Measurements from ENCODE around the gene DBX1. TPM values are rescaled to one million over a fixed set of nuclear protein-coding genes. Genes with fewer than 3 reads are reported as not detected.
"Not testable (repeated sequence)": the region's sequence is repeated elsewhere in the genome, so short reads cannot be mapped to it uniquely, and the experiment has no call there.

DBX1 gene
- total RNA-seq = not detected

GRCh38 chr11:20160425-20161229, at the start of gene DBX1:
Gene DBX1 (minus strand): TSS chr11:20160475. CDS start chr11:20160324, 151 bp downstream.
- intact Hi-C loops (cut with micrococcal nuclease) = loop anchor here (5.0 kb wide), 1 partner anchor 47 kb away; no protein-coding TSS in a partner anchor
- ChIA-PET POLR2A (no interaction called here), CTCF (interaction anchor here (0.7 kb wide), 2 partner anchors 28 to 194 kb away, joined by 3 read pairs; no protein-coding TSS in a partner anchor)
- H3K36me3 Mint-ChIP-seq = peaks cover 13% of the 10 kb centered on the region
- peak within 1 kb of the TSS; percentile 13 for H3K4me3 Mint-ChIP-seq
- H3K9me3 Mint-ChIP-seq = no peaks in the 10 kb centered on the region
- no peak for DNase-seq
- peaks cover 78% of the 10 kb centered on the region for H3K27me3 Mint-ChIP-seq
- no peak within 1 kb of the TSS for H3K27ac Mint-ChIP-seq
- peaks cover 36% of the 10 kb centered on the region for H3K4me1 Mint-ChIP-seq (ENCODE audit: low read depth)

- intact Hi-C loops (cut with micrococcal nuclease) = loop anchor here (5.0 kb wide), 1 partner anchor 46 kb away; the partner anchor contains the start of gene DBX1
- no peaks in the 10 kb centered on the region for H3K9me3 Mint-ChIP-seq
- ChIA-PET POLR2A (no interaction called here), CTCF (no interaction called here)
- H3K27me3 Mint-ChIP-seq = peaks cover 41% of the 10 kb centered on the region
- no peak for DNase-seq
- H3K36me3 Mint-ChIP-seq = no peaks in the 10 kb centered on the region
- no peak overlapping the region for H3K4me3 Mint-ChIP-seq
- H3K4me1 Mint-ChIP-seq (ENCODE audit: low read depth) = peaks cover 2% of the 10 kb centered on the region
- H3K27ac Mint-ChIP-seq = no peak overlapping the region
Measured at GRCh38 chr11:20208622-20209111, 48.4 kb upstream of the DBX1 start.

GRCh38 chr11:20207781-20208621, 47.7 kb upstream of the DBX1 start:
- POLR2A ChIA-PET = no interaction called here
- H3K9me3 Mint-ChIP-seq = no peaks in the 10 kb centered on the region
- no peak overlapping the region for H3K4me3 Mint-ChIP-seq
- peaks cover 2% of the 10 kb centered on the region for H3K4me1 Mint-ChIP-seq (ENCODE audit: low read depth)
- no peaks in the 10 kb centered on the region for H3K36me3 Mint-ChIP-seq
- intact Hi-C loops (cut with micrococcal nuclease) = loop anchor here (5.0 kb wide), 1 partner anchor 46 kb away; the partner anchor contains the start of gene DBX1
- CTCF ChIA-PET = no interaction called here
- H3K27ac Mint-ChIP-seq = no peak overlapping the region
- no peak for DNase-seq
- H3K27me3 Mint-ChIP-seq = peaks cover 45% of the 10 kb centered on the region

GRCh38 chr11:20205807-20206206, 45.5 kb upstream of the DBX1 start:
- H3K27me3 Mint-ChIP-seq = peaks cover 41% of the 10 kb centered on the region

GRCh38 chr11:20204681-20205080, 44.4 kb upstream of the DBX1 start:
- no peak overlapping the region for H3K4me3 Mint-ChIP-seq
- ChIA-PET POLR2A (no interaction called here), CTCF (no interaction called here)
- H3K36me3 Mint-ChIP-seq = no peaks in the 10 kb centered on the region
- no peaks in the 10 kb centered on the region for H3K9me3 Mint-ChIP-seq
- DNase-seq = no peak
- intact Hi-C loops (cut with micrococcal nuclease) = loop anchor here (5.0 kb wide), 1 partner anchor 42 kb away; the partner anchor contains the start of gene DBX1
- peaks cover 5% of the 10 kb centered on the region for H3K4me1 Mint-ChIP-seq (ENCODE audit: low read depth)
- no peak overlapping the region for H3K27ac Mint-ChIP-seq
- peaks cover 39% of the 10 kb centered on the region for H3K27me3 Mint-ChIP-seq

More at GRCh38 chr11:20205807-20206206, 45.5 kb upstream of the DBX1 start:
- Mint-ChIP-seq H3K36me3 (no peaks in the 10 kb centered on the region), H3K27ac (no peak overlapping the region), H3K9me3 (no peaks in the 10 kb centered on the region), H3K4me3 (no peak overlapping the region), H3K4me1 (ENCODE audit: low read depth) (peaks cover 2% of the 10 kb centered on the region)
- intact Hi-C loops (cut with micrococcal nuclease) = loop anchor here (5.0 kb wide), 1 partner anchor 44 kb away; the partner anchor contains the start of gene DBX1
- DNase-seq = no peak
- CTCF ChIA-PET = no interaction called here
- POLR2A ChIA-PET = no interaction called here

- H3K27ac Mint-ChIP-seq = no peak overlapping the region
- intact Hi-C loops (cut with micrococcal nuclease) = no loop called here
- H3K4me1 Mint-ChIP-seq (ENCODE audit: low read depth) = peaks cover 5% of the 10 kb centered on the region
- H3K36me3 Mint-ChIP-seq = no peaks in the 10 kb centered on the region
- CTCF ChIA-PET = no interaction called here
- H3K27me3 Mint-ChIP-seq = peaks cover 33% of the 10 kb centered on the region
- POLR2A ChIA-PET = no interaction called here
- no peak overlapping the region for H3K4me3 Mint-ChIP-seq
- no peak for DNase-seq
- no peaks in the 10 kb centered on the region for H3K9me3 Mint-ChIP-seq
Measured at GRCh38 chr11:20203831-20204230, 43.6 kb upstream of the DBX1 start.

GRCh38 chr11:20201231-20201630, 41.0 kb upstream of the DBX1 start:
- Mint-ChIP-seq H3K9me3 (no peaks in the 10 kb centered on the region), H3K4me3 (no peak overlapping the region), H3K4me1 (ENCODE audit: low read depth) (peaks cover 6% of the 10 kb centered on the region), H3K27ac (no peak overlapping the region), H3K27me3 (peaks cover 27% of the 10 kb centered on the region), H3K36me3 (no peaks in the 10 kb centered on the region)
- intact Hi-C loops (cut with micrococcal nuclease) = no loop called here
- CTCF ChIA-PET = no interaction called here
- DNase-seq = no peak
- POLR2A ChIA-PET = no interaction called here

- intact Hi-C loops (cut with micrococcal nuclease); POLR2A ChIA-PET; H3K27ac Mint-ChIP-seq; CTCF ChIA-PET; H3K4me3 Mint-ChIP-seq; H3K36me3 Mint-ChIP-seq; H3K9me3 Mint-ChIP-seq; H3K4me1 Mint-ChIP-seq (ENCODE audit: low read depth); DNase-seq: not testable (repeated sequence)
- peaks cover 27% of the 10 kb centered on the region for H3K27me3 Mint-ChIP-seq
Measured at GRCh38 chr11:20200331-20200955, 40.2 kb upstream of the DBX1 start.

GRCh38 chr11:20197881-20198280, 37.6 kb upstream of the DBX1 start:
- POLR2A ChIA-PET = no interaction called here
- CTCF ChIA-PET = no interaction called here
- DNase-seq = no peak
- intact Hi-C loops (cut with micrococcal nuclease) = no loop called here
- H3K27ac Mint-ChIP-seq = no peak overlapping the region
- no peaks in the 10 kb centered on the region for H3K9me3 Mint-ChIP-seq
- H3K36me3 Mint-ChIP-seq = no peaks in the 10 kb centered on the region
- peaks cover 6% of the 10 kb centered on the region for H3K4me1 Mint-ChIP-seq (ENCODE audit: low read depth)
- no peak overlapping the region for H3K4me3 Mint-ChIP-seq
- H3K27me3 Mint-ChIP-seq = peaks cover 22% of the 10 kb centered on the region

- Mint-ChIP-seq H3K36me3 (no peaks in the 10 kb centered on the region), H3K27me3 (peaks cover 15% of the 10 kb centered on the region), H3K4me3 (no peak overlapping the region), H3K9me3 (no peaks in the 10 kb centered on the region), H3K27ac (no peak overlapping the region), H3K4me1 (ENCODE audit: low read depth) (peaks cover 2% of the 10 kb centered on the region)
- no peak for DNase-seq
- POLR2A ChIA-PET = no interaction called here
- intact Hi-C loops (cut with micrococcal nuclease) = no loop called here
- CTCF ChIA-PET = interaction anchor here (1.4 kb wide), 1 partner anchor 66 kb away, joined by 4 read pairs; no protein-coding TSS in a partner anchor
Measured at GRCh38 chr11:20194470-20194869, 34.2 kb upstream of the DBX1 start.

- Mint-ChIP-seq H3K4me3 (no peak overlapping the region), H3K36me3 (no peaks in the 10 kb centered on the region), H3K9me3 (no peaks in the 10 kb centered on the region), H3K27me3 (peaks cover 11% of the 10 kb centered on the region), H3K4me1 (ENCODE audit: low read depth) (peaks cover 2% of the 10 kb centered on the region), H3K27ac (no peak overlapping the region)
- CTCF ChIA-PET = interaction anchor here (1.4 kb wide), 1 partner anchor 65 kb away, joined by 4 read pairs; no protein-coding TSS in a partner anchor
- POLR2A ChIA-PET = no interaction called here
- intact Hi-C loops (cut with micrococcal nuclease) = no loop called here
- DNase-seq = no peak
Measured at GRCh38 chr11:20193307-20193706, 33.0 kb upstream of the DBX1 start.

- H3K4me3 Mint-ChIP-seq = no peak overlapping the region
- ChIA-PET POLR2A (no interaction called here), CTCF (no interaction called here)
- H3K4me1 Mint-ChIP-seq (ENCODE audit: low read depth) = peaks cover under 1% of the 10 kb centered on the region
- H3K9me3 Mint-ChIP-seq = no peaks in the 10 kb centered on the region
- no peak for DNase-seq
- H3K36me3 Mint-ChIP-seq = no peaks in the 10 kb centered on the region
- intact Hi-C loops (cut with micrococcal nuclease) = no loop called here
- no peak overlapping the region for H3K27ac Mint-ChIP-seq
- peaks cover 5% of the 10 kb centered on the region for H3K27me3 Mint-ChIP-seq
Measured at GRCh38 chr11:20192641-20193040, 32.4 kb upstream of the DBX1 start.

Data from activated CD4-positive, alpha-beta memory T cell treated with anti-CD3 and anti-CD28 coated beads for 36 hours (primary cell).